Heart right ventricle (tissue), 16 donors: ENCODE measurements around the gene AFG3L2. TPM values are rescaled to one million over a fixed set of nuclear protein-coding genes. Genes with fewer than 3 reads are reported as not detected.

Experiments
- ATAC-seq, 8 donors: fragments of 200-7000 bp; cut with Tn5 transposase; one replicate each; pipeline ENCODE4 v1.9.1; 2020; ENCODE audit warnings: mild to moderate bottlenecking in 8 of 8, moderate library complexity in 8 of 8, moderate number of reproducible peaks in 1 of 8
- DNase-seq, 2 donors: peaks; one replicate each; pipeline ENCODE4 v3.0.0-alpha.2; 2020
- H3K27ac ChIP-seq, 10 donors: fragments of 200-600 bp; sonication (generic) in 2 of 10; one replicate each; pipeline versions ENCODE4 v1.5.0 to v1.8.0; 2020 to 2022; ENCODE audit warnings: mild to moderate bottlenecking in 3 of 10
- H3K27me3 ChIP-seq, 7 donors: fragments of 200-600 bp; one replicate each; pipeline ENCODE4 v1.8.0; 2021 to 2022; ENCODE audit warnings: mild to moderate bottlenecking in 2 of 7
- H3K36me3 ChIP-seq, 9 donors: fragments of 200-600 bp; sonication (generic) in 1 of 9; one replicate each; pipeline versions ENCODE4 v1.5.0 to v1.8.0; 2020 to 2022; ENCODE audit warnings: mild to moderate bottlenecking in 2 of 9
- H3K4me1 ChIP-seq, 9 donors: fragments of 200-600 bp; sonication (generic) in 1 of 9; one replicate each; pipeline versions ENCODE4 v1.5.0 to v1.8.0; 2020 to 2022; ENCODE audit warnings: mild to moderate bottlenecking in 4 of 9
- H3K4me3 ChIP-seq, 10 donors: fragments of 200-600 bp; sonication (generic) in 2 of 10; one replicate each; pipeline versions ENCODE4 v1.5.0 to v1.8.0; 2020 to 2022; ENCODE audit warnings: mild to moderate bottlenecking in 7 of 10, moderate library complexity in 2 of 10
- H3K9me3 ChIP-seq, 11 donors: fragments of 200-600 bp in 10 of 11; sonication (generic) in 2 of 11; one replicate each; pipeline versions ENCODE4 v1.5.0 to v1.8.0; 2013 to 2022; ENCODE audit warnings: mild to moderate bottlenecking in 2 of 11, control low read depth in 1 of 11, moderate library complexity in 1 of 11
- WGBS, 2 donors: extraction: QIAGEN DNeasy Blood & Tissue Kit; methylation state at CpG; one replicate each; pipeline ENCODE4 v1.1.7; 2013; ENCODE audit warnings: inconsistent platforms in 1 of 2; 5-methylcytosine and 5-hydroxymethylcytosine counted together
- intact Hi-C, 10 donors: fragments of 100-400 bp; cut with DNase I; formaldehyde crosslinking; loops; one replicate each; pipeline versions ENCODE4 v1.11.1 to v1.14.2; 2022
- polyA plus RNA-seq, 2 donors: library from polyadenylated mRNA; stranded (reverse); fragments of 200-250 nt; gene quantifications; one replicate each; pipeline ENCODE4 v1.2.3, GENCODE V29; 2013
- total RNA-seq, 10 donors: library from RNA; stranded (reverse); fragmentation: NEBNext Ultra II Directional in 3 of 10; extraction: Animal tissue kit (Norgen Biotek cat#: 25700) in 3 of 10; gene quantifications; one replicate each; pipeline versions ENCODE4 v1.2.1 to v1.2.4, GENCODE V29; 2021 to 2023
- TF ChIP-seq, protein P1 (sequence below), 9 donors: fragments of 200-600 bp; sonication (generic) in 2 of 9; IDR thresholded peaks; one replicate each; pipeline versions ENCODE4 v1.5.0 to v1.8.0; 2021 to 2022; ENCODE audit warnings: antibody characterized with exemption in 9 of 9, mild to moderate bottlenecking in 5 of 9, moderate library complexity in 1 of 9
- donor health status: Arrhythmogenic right ventricular cardiomyopathy.
- donor health status: ischemic (EF 13 %, LVEDD 7.1; RV severe dilation, severe dysfunction).
- donor health status: healthy with polysubstance abuse.
- donor health status: DM: no; HTN: yes; CAD: no.
- donor health status: DM: no; HTN: no; CAD: no.
- donor health status: ischemic (EF 25% LVEDD 6.9; RV normal size, moderate dysfunction).
- donor health status: ischemic (EF 25% LVEDD 5.7; RV mildly dilated, moderate dysfunction).
- donor health status: healthy.
- donor health status: DM: yes; HTN: yes; CAD: no.
- donor health status: Ischemic cardiomyopathy.
- donor health status: ischemic (EF 35%, LVEDD 5.7; RV mildly dilated, moderate dysfunction).
- donor health status: nonischemic (EF 11% LVEDD 7.7; RV severe dilation, severe dysfunction).
- donor health status: DM: yes; HTN: yes; CAD: no.
- donor health status: PGD.
- donor health status: ischemic (EF 29% LVEDD 5.4; RV normal size, mild dysfunction).
- donor health status: nonischemic (EF 23%, LVEDD 6.1; RV moderate dilation, normal function).

Gene AFG3L2
- total and polyA plus RNA-seq, 12 donors = 48.1 to 176 (median 142) TPM

DNA sequence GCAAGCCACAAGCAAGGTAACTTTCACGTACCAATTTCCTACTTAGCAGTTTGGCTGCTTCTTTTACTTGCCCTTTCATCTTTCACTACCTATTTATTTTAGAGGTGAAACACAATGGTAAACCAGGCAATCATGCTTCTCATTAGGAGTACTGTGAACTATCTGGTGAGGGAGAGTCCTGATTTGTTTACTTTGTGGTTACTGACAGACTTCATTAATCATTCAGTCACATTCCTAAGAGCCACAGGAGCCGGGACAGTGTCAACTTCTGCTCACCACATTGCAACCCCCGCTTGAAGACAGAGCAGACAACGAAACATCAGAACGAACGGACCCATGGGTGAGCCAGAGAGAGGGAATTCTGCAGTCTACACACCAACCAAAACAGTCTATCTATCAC is 40.1 kb downstream of the AFG3L2 start:
- no peak for DNase-seq
- 42 to 65% methylated on average over 6 of the region's 6 CpGs for WGBS, 2 donors
- Histone ChIP-seq H3K4me1 (peaks cover 0 to 62% (median 35%) of the 10 kb centered on the region in 9 donors), H3K4me3 (no peak overlapping the region), H3K36me3 (peaks cover 0 to 94% (median 55%) of the 10 kb centered on the region in 9 donors), H3K9me3 (no peaks in the 10 kb centered on the region), H3K27ac (peak overlapping the region in 5 of 10 donors; percentile 13 to 53 (median 28)), H3K27me3 (no peaks in the 10 kb centered on the region)
- no peak for ATAC-seq
- intact Hi-C loops = no loop called here
- TF ChIP-seq, protein P1, sequence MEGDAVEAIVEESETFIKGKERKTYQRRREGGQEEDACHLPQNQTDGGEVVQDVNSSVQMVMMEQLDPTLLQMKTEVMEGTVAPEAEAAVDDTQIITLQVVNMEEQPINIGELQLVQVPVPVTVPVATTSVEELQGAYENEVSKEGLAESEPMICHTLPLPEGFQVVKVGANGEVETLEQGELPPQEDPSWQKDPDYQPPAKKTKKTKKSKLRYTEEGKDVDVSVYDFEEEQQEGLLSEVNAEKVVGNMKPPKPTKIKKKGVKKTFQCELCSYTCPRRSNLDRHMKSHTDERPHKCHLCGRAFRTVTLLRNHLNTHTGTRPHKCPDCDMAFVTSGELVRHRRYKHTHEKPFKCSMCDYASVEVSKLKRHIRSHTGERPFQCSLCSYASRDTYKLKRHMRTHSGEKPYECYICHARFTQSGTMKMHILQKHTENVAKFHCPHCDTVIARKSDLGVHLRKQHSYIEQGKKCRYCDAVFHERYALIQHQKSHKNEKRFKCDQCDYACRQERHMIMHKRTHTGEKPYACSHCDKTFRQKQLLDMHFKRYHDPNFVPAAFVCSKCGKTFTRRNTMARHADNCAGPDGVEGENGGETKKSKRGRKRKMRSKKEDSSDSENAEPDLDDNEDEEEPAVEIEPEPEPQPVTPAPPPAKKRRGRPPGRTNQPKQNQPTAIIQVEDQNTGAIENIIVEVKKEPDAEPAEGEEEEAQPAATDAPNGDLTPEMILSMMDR (IDR thresholded peaks at IDR 0.05) = no peak

DNA sequence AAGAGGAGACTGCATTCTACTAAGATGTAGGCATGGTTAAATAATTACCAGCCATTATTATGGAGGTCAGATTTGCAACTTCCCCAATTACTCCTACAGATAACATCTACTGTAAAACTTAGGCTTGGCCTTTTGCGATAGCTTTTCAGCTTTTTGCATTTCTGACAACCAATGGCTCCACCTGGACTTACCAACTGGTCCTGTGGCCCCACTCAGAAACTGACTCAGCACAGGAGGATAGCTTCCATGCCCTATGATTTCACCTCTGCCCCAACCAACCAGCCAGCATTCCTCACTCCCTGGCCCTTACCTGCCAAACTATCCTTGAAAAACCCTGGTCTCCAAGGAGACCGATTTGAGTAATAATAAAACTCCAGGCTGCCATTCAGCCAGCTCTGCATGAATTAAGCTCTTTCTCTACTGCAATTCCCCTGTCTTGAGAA is 40.8 kb downstream of the AFG3L2 start:
- 41 to 54% methylated on average over 2 of the region's 2 CpGs for WGBS, 2 donors
- intact Hi-C loops = no loop called here
- no peak overlapping the region for H3K4me3 ChIP-seq
- peaks cover 0 to 62% (median 35%) of the 10 kb centered on the region in 9 donors for H3K4me1 ChIP-seq
- H3K9me3 ChIP-seq = no peaks in the 10 kb centered on the region
- H3K27ac ChIP-seq = peak overlapping the region in 4 of 10 donors; percentile 13 to 45 (median 27)
- peaks cover 0 to 93% (median 49%) of the 10 kb centered on the region in 9 donors for H3K36me3 ChIP-seq
- DNase-seq (no peak), ATAC-seq (peak in 4 of 8 donors; percentile 18 to 74 (median 48))
- TF ChIP-seq, protein P1 (IDR thresholded peaks at IDR 0.05) = no peak
- no peaks in the 10 kb centered on the region for H3K27me3 ChIP-seq

DNA sequence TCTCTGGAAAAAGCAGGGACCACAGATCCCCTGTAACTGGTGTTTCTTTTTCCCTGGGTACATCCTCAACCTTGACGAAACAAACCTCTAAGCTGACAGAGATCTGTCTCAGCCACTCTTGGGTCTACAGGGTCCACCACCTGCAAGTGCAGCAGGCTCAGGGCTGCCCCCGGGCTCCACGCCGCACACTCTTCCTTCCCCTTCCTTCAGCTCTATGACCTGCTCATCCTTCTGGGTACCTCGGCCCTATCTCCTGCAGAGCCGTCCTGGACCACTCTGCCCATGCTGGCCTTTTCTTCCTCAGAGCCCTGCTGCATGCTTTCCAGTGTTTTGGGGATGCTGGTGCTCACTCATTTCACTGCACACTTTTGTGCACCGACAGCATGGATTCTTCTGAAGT is 41.5 kb downstream of the AFG3L2 start:
- Histone ChIP-seq H3K27ac (peak overlapping the region in 7 of 10 donors; percentile 0 to 39 (median 27)), H3K36me3 (peaks cover 0 to 93% (median 44%) of the 10 kb centered on the region in 9 donors), H3K4me3 (no peak overlapping the region), H3K9me3 (no peaks in the 10 kb centered on the region), H3K27me3 (no peaks in the 10 kb centered on the region), H3K4me1 (peaks cover 0 to 62% (median 35%) of the 10 kb centered on the region in 9 donors)
- TF ChIP-seq, protein P1 (IDR thresholded peaks at IDR 0.05) = no peak
- no peak for DNase-seq
- ATAC-seq = no peak
- 68 to 87% methylated on average over 7 of the region's 7 CpGs for WGBS, 2 donors
- intact Hi-C loops = no loop called here

DNA sequence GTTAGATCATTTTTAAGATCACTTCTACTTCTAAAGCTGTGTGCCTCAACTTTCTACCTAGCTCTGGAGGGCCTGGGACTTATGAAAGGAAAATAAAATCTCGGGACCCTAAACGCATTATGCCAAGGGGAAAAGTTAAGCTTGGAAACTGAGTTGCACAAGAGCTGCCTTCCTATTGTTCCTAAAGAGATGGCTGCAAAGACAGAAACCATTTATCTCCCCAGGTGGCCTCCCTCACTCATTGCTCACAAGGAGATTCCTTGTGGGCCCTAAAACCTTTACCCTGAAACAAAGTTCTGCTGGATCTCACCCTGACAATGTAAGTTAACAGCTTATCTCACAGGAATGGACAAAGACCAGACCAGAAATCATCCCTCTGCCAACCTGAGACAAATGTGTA is 42.2 kb downstream of the AFG3L2 start:
- peaks cover 0 to 93% (median 44%) of the 10 kb centered on the region in 9 donors for H3K36me3 ChIP-seq
- DNase-seq = no peak
- H3K4me1 ChIP-seq = peaks cover 0 to 62% (median 35%) of the 10 kb centered on the region in 9 donors
- TF ChIP-seq, protein P1 (IDR thresholded peaks at IDR 0.05) = no peak
- ATAC-seq = no peak
- no peak overlapping the region for H3K4me3 ChIP-seq
- peak overlapping the region in 4 of 10 donors; percentile 0 to 47 (median 24) for H3K27ac ChIP-seq
- intact Hi-C loops = no loop called here
- no peaks in the 10 kb centered on the region for H3K9me3 ChIP-seq
- no peaks in the 10 kb centered on the region for H3K27me3 ChIP-seq
- WGBS, 2 donors = 42 to 68% methylated on average over 2 of the region's 2 CpGs
